SK-N-DZ (cell line): ENCODE results near the gene RUBCNL.
"Not testable (repeated sequence)": the region's sequence is repeated elsewhere in the genome, so short reads cannot be mapped to it uniquely, and the experiment has no call there.

ENCODE experiments used
- DNase-seq: peaks from one replicate; pipeline ENCODE4 v3.0.0-alpha.2; 2015; ENCODE audit warnings: low spot score

Gene RUBCNL

DNA sequence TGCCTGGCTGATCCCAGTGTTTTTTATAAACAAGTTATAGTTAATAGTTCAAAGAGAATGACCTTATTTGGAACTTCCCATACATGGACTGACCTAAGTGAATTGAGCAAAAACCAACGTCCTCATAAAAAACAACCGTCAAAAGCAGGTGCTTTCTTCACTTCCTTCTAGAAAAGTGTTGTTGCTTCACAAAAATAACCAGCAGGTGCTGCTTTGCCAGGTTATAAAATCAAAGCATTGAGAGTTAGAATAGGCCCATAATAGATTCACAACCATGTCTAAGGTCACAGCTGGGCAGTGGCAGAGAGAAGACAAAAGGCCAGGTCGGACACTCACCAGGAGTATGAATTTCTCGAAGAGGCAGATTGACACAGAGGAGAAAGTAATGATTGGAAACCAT lies 9.5 kb downstream of the RUBCNL start:
- DNase-seq, result no peak

DNA sequence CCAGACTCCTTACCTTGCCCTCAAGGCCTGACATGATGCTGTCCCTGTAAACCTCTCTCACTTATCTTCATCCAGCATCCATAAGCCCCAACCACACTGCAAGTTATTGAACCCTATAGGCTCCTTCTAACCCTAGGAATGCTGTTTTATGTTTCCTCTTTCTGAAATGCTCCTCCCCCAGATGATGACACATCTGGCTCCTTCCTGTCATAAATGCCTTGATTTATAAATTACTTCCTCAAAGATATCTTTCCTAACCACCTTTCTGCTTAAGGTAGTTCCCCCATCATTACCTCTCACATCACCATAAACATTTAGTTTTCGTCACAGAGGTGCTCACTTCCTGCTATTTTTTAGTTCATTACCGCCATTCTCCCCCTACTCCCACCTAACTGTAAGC lies 12.3 kb downstream of the RUBCNL start:
- DNase-seq, result no peak

GRCh38 chr13:46373623-46374022 lies 13.4 kb downstream of the RUBCNL start:
- DNase-seq, result no peak

GRCh38 chr13:46372938-46373337 lies 14.1 kb downstream of the RUBCNL start:
- not testable (repeated sequence) for DNase-seq

GRCh38 chr13:46372071-46372470 lies 15.0 kb downstream of the RUBCNL start:
- DNase-seq, result no peak

DNA sequence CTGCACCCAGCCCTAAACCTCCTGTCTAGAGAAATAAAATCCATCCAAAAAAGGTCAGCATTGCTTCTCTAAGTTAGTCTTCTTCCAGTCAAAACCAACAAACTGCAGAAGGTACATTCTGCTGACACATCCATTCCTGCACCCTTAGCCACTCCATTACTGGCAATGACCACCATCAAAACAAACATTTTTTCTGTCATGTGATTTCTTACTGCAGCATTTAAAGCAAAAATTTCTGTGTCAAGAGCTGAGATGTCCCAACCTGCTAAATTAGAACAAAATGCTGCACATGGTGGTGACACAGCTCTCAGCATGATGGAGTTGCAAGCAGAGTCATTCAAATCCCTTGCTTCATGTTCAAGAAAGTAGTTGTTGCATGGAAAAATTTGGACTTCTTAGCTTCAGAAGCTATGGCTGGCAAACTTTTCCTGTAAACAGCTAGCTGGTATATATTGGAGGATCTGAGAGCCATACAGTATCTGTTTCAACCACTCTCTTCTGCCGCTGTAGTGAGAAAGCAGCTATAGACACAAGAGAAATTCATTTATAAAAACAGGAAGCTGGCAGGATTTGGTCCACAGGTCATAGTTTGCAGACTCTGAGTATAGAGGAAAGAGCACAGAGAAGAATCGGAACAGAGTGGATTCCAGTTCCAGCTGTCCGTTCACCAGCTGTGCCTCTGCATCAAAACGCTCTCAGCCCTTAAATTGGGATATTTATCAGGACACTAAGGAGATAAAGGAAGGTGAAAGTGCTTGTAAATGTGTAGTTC lies 17.4 kb downstream of the RUBCNL start:
- DNase-seq, result no peak

DNA sequence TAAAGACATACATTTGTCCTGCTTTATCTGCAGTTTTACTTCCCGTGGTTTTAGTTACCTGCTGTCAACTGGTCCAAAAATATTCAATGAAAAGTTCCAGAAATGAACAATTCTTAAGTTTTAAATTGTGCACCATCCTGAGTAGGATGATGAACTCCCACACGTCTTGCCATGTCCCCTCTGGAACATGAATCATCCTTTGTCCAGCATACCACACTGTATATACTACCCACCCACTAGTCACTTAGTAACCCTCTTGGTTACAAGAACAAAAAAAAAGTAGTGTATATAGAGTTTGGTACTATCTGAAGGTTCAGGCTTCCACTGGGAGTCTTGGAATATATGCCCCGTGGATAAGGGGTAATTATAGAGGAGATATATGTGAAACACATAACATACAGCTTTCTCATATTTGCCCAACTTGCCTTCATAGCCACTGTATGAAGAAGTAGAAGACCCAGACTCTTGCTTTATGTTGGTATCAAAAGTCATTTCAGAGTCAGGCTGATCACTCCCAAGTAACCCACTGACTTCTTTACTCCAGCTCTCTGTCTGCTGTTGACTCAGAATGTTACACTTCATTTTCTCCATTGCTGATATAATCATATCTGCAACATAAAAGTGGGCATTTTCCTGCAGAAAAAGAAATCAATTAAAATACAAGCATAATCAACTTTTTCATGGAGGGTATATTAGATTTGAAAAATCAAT lies 19.3 kb downstream of the RUBCNL start:
- DNase-seq, result no peak

GRCh38 chr13:46361276-46361934 lies 25.6 kb downstream of the RUBCNL start:
- DNase-seq, result no peak

- no peak for DNase-seq
Observed at GRCh38 chr13:46360604-46361003, 26.4 kb downstream of the RUBCNL start.

DNA sequence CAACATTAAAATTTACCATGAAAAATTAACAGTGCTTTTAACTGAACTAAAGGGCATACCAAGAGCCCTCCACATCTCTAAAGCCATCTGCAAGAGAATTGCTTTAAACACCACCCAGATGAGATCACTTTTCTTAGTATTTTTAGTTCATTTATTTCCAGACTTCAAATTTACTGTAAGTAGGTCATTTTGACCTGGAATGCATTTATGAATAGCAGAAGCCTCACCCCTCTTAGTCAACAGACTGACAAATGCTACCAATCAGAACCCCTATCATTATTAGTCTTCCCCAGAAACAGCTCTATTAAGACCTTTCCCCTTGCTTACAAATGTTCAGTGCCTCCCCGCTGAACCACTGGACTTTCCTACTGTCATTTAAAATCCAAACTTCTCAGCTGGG lies 27.3 kb downstream of the RUBCNL start:
- no peak for DNase-seq

- DNase-seq, result no peak
Observed at GRCh38 chr13:46355901-46356590, 31.0 kb downstream of the RUBCNL start.

DNA sequence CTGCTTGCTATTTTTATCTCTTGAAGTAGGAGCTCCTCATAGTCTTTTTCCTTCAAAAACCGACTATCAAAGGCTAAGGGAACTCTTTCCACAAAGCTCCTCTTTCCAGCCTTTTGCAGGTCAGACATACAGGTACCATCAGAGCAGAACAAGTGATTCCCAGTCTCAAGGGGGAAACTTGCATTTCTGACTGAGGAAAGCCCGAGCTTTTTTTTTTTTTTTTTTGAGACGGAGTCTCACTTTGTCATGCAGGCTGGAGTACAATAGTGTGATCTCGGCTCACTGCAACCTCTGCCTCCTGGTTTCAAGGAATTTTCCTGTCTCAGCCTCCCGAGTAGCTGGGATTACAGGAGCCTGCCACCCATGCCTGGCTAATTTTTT lies 32.0 kb downstream of the RUBCNL start:
- no peak for DNase-seq

DNA sequence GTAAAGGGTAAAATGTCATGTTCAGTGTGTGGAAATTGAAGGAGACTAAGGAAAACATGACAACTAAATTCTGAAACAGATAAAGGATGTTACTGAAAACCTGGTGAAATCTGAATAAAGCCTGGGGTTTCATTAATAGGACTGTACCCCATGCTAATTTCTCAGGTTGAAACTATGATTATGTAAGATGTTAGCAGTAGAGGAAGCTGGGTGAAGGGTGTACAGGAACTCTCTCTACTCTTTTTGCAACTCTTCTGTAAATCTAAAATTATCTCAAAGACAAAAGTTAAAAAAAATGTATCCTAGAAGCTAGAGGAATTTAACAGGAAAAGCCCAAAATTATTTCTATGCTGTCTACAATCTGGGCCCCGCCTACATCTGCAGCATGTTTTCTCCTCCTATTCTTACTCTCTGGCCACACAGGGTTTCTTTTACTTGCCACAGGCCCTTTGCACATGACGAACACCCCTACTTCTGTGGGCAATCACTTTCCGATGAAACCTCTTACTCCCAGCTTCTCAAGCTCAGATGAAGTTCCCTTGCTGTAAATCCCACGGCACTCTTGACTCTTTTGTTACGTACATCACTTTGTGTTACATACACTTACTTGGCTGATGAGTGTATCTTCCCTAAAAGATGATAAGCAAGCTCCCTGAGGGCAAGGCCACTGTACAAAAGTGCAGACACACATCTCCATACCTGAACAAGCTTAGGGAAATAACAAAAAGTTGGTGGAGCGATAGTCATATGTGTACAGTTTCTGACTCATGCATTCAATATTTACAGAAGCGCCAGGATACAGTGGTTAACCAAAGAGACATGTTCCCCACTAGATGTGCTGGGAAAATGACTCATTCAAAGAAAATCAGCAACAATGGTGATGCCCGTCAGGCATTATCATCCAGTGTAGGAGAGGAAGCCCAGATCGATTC lies 32.6 kb downstream of the RUBCNL start:
- DNase-seq, result no peak

- DNase-seq, result no peak
Observed at GRCh38 chr13:46352805-46353204, 34.2 kb downstream of the RUBCNL start.

DNA sequence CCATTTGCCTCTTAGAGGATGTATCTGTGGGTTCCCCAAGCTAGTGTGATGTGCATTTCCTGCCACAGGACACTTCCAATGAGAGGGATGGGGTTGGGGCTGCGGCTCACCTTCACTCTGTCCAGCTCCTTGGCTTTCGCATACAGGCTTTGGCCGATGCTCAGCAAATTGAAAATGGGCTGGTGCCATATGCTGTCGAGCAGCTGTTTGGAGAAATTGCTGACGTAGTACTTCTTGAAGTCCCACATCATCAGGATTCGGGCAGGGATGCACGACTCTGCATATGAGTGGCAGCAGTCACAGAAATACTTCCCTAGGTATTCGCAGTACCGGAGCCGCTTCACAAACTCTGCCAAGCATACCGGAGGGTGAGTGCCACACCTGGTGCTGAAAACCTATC lies 37.0 kb downstream of the RUBCNL start:
- DNase-seq, result no peak

GRCh38 chr13:46348961-46349360 lies 38.1 kb downstream of the RUBCNL start:
- DNase-seq, result no peak

DNA sequence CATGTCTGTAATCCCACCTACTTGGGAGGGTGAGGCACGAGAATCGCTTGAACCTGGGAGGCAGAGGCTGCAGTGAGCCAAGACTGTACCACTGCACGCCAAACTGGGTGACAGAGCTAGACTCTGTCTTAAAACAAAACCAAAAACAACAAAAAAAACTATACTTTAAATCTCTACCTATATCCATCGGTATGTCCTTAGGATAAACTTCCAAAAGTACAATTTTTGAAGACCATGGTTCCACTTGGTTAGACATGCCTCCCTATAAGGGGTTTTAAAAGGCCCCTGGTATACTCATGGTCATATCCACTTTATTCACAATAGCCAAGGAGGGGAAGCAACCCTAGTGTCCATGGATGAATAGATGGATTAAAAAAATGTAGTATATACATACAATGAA lies 39.8 kb downstream of the RUBCNL start:
- no peak for DNase-seq

- no peak for DNase-seq
Observed at GRCh38 chr13:46345866-46346265, 41.2 kb downstream of the RUBCNL start.

DNA sequence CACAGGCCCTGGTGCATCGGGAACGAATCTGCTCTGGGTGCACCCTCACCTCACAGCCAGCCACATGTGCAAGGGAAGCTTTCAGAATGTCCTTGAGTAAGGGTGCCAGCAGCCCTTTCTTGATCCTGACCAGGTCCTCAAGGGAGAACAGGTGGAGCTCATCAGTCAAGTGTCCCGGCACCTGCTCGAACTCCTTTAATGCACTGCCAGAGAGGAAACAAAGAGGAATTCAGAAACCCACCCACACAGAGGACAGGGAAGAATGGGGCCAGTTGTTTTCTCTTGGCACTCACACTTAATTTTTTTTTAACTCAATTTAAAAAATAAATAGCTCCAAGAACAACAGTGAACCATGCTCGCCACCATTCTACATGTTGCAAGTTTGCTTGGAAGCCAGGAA lies 41.7 kb downstream of the RUBCNL start:
- DNase-seq, result no peak

GRCh38 chr13:46343279-46343994 lies 43.6 kb downstream of the RUBCNL start:
- DNase-seq, result peak; percentile 17
